OCI-LY1 (cell line): ENCODE measurements around the gene FLAD1.

ENCODE experiments used
- EZH2 ChIP-seq: fragments of 200-600 bp; sonication (generic), shearing (Covaris generic); IDR thresholded peaks from 2 replicates; pipeline ENCODE4 v1.8.0; 2017; ENCODE audit warnings: borderline replicate concordance, mixed run types, mild to moderate bottlenecking, antibody characterized with exemption, low read length, moderate library complexity, mixed read lengths
- TF ChIP-seq, protein P1 (sequence below): fragments of 200-600 bp; sonication (generic), shearing (Covaris generic); IDR thresholded peaks from 2 replicates; pipeline ENCODE4 v1.5.1; 2017; ENCODE audit warnings: mild to moderate bottlenecking, antibody characterized with exemption, low read length, moderate library complexity, mixed read lengths

DNA sequence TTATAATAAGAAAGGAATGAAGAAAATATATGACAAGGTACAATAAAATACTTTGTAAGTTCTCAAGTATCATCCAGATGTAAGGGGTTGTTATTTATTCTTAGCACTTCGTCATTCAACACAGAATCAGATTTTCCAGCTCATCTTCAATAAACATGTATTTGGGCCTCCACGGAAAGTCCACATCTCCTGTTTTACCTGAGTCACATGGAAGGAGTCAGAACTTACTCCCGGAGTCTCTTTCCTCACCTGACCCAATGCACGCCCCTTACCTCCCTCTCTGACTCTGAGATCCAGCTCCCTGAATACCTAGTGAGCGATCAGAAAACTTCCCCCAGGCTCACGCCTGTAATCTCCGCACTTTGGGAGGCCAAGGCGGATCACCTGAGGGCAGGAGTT lies 45.2 kb upstream of the FLAD1 start:
- TF ChIP-seq, protein P1, sequence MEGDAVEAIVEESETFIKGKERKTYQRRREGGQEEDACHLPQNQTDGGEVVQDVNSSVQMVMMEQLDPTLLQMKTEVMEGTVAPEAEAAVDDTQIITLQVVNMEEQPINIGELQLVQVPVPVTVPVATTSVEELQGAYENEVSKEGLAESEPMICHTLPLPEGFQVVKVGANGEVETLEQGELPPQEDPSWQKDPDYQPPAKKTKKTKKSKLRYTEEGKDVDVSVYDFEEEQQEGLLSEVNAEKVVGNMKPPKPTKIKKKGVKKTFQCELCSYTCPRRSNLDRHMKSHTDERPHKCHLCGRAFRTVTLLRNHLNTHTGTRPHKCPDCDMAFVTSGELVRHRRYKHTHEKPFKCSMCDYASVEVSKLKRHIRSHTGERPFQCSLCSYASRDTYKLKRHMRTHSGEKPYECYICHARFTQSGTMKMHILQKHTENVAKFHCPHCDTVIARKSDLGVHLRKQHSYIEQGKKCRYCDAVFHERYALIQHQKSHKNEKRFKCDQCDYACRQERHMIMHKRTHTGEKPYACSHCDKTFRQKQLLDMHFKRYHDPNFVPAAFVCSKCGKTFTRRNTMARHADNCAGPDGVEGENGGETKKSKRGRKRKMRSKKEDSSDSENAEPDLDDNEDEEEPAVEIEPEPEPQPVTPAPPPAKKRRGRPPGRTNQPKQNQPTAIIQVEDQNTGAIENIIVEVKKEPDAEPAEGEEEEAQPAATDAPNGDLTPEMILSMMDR = no peak
- TF ChIP-seq EZH2 = no peak
